Globus pallidus (tissue), 1 donor: ENCODE measurements around the gene RRP1.

ENCODE experiments used
- DNase-seq: peaks from one replicate; pipeline ENCODE4 v3.0.0-alpha.2; 2015; ENCODE audit warnings: low spot score

RRP1 gene

GRCh38 chr21:43758811-43759210 is 30.6 kb upstream of the RRP1 start:
- DNase-seq: no peak

GRCh38 chr21:43759651-43760050 is 29.7 kb upstream of the RRP1 start:
- no peak for DNase-seq

GRCh38 chr21:43760391-43760958 is 28.9 kb upstream of the RRP1 start:
- no peak for DNase-seq

GRCh38 chr21:43761886-43762285 is 27.5 kb upstream of the RRP1 start:
- DNase-seq: no peak

- DNase-seq: no peak
Measured at GRCh38 chr21:43762303-43763128, 26.9 kb upstream of the RRP1 start.

- no peak for DNase-seq
Measured at GRCh38 chr21:43763901-43764523, 25.4 kb upstream of the RRP1 start.

GRCh38 chr21:43764576-43765495 is 24.5 kb upstream of the RRP1 start:
- no peak for DNase-seq

- DNase-seq: no peak
Measured at GRCh38 chr21:43766734-43767497, 22.5 kb upstream of the RRP1 start.

- no peak for DNase-seq
Measured at GRCh38 chr21:43767498-43767983, 21.8 kb upstream of the RRP1 start.

GRCh38 chr21:43767984-43768867 is 21.2 kb upstream of the RRP1 start:
- no peak for DNase-seq

- no peak for DNase-seq
Measured at GRCh38 chr21:43768868-43769167, 20.6 kb upstream of the RRP1 start.

- DNase-seq: no peak
Measured at GRCh38 chr21:43769325-43769958, 19.9 kb upstream of the RRP1 start.

- DNase-seq: no peak
Measured at GRCh38 chr21:43770066-43770655, 19.2 kb upstream of the RRP1 start.

- DNase-seq: no peak
Measured at GRCh38 chr21:43771199-43771675, 18.1 kb upstream of the RRP1 start.

- DNase-seq: no peak
Measured at GRCh38 chr21:43771698-43772424, 17.5 kb upstream of the RRP1 start.

- DNase-seq: no peak
Measured at GRCh38 chr21:43772425-43772821, 17.0 kb upstream of the RRP1 start.

- DNase-seq: no peak
Measured at GRCh38 chr21:43774163-43774562, 15.2 kb upstream of the RRP1 start.

GRCh38 chr21:43775190-43775589 is 14.2 kb upstream of the RRP1 start:
- no peak for DNase-seq
